Colon (tissue), 2 donors: ENCODE results near the gene ERLIN1.
"Not testable (repeated sequence)": the region's sequence is repeated elsewhere in the genome, so short reads cannot be mapped to it uniquely, and the experiment has no call there.

Experiments
- FAIRE-seq: peaks from 2 replicates; lab custom pipeline; 2012; peaks lifted over from hg19 to GRCh38; lab: Jason Lieb, UNC
- donor health status: control.
- donor health status: control.

ERLIN1 gene

GRCh38 chr10:100132427-100132826, 53.4 kb downstream of the ERLIN1 start:
- FAIRE-seq, result no peak

- no peak for FAIRE-seq
These were observed 54.3 kb downstream of the ERLIN1 start for GRCh38 chr10:100131571-100131970.

GRCh38 chr10:100130831-100131230, 55.0 kb downstream of the ERLIN1 start:
- no peak for FAIRE-seq

- FAIRE-seq, result no peak
These were observed 56.4 kb downstream of the ERLIN1 start for GRCh38 chr10:100129424-100129823.

- no peak for FAIRE-seq
These were observed 56.9 kb downstream of the ERLIN1 start for GRCh38 chr10:100128951-100129350.

- FAIRE-seq, result not testable (repeated sequence)
These were observed 60.5 kb downstream of the ERLIN1 start for GRCh38 chr10:100125335-100125734.

GRCh38 chr10:100124097-100124496, 61.7 kb downstream of the ERLIN1 start:
- no peak for FAIRE-seq

GRCh38 chr10:100122780-100123179, 63.0 kb downstream of the ERLIN1 start:
- no peak for FAIRE-seq

- no peak for FAIRE-seq
These were observed 65.3 kb downstream of the ERLIN1 start for GRCh38 chr10:100120550-100120949.

- FAIRE-seq, result no peak
These were observed 66.1 kb downstream of the ERLIN1 start for GRCh38 chr10:100119726-100120125.

- no peak for FAIRE-seq
These were observed 70.7 kb downstream of the ERLIN1 start for GRCh38 chr10:100114976-100115770.

GRCh38 chr10:100114460-100114859, 71.4 kb downstream of the ERLIN1 start:
- FAIRE-seq, result no peak

- FAIRE-seq, result no peak
These were observed 76.2 kb downstream of the ERLIN1 start for GRCh38 chr10:100109670-100110069.

- FAIRE-seq, result no peak
These were observed 79.0 kb downstream of the ERLIN1 start for GRCh38 chr10:100106865-100107264.

- no peak for FAIRE-seq
These were observed 81.5 kb downstream of the ERLIN1 start for GRCh38 chr10:100104300-100104699.

- no peak for FAIRE-seq
These were observed 82.2 kb downstream of the ERLIN1 start for GRCh38 chr10:100103581-100103980.

GRCh38 chr10:100101192-100102076, 84.4 kb downstream of the ERLIN1 start:
- no peak for FAIRE-seq

- FAIRE-seq, result no peak
These were observed 85.1 kb downstream of the ERLIN1 start for GRCh38 chr10:100100651-100101184.
